HG03159 (cell line): ENCODE data around the gene TLR4.

Source experiments
- ATAC-seq: cut with Tn5 transposase; IDR thresholded peaks from one replicate; pipeline ENCODE4 v1.9.1; 2021; ENCODE audit warnings: mild to moderate bottlenecking, moderate library complexity; ENCODE audit not compliant: unreplicated experiment

The TLR4 gene

GRCh38 chr9:117742131-117742530 is 37.9 kb downstream of the TLR4 start:
- ATAC-seq, result no peak

GRCh38 chr9:117744369-117744768 is 40.2 kb downstream of the TLR4 start:
- ATAC-seq, result no peak

- no peak for ATAC-seq
These were observed 40.7 kb downstream of the TLR4 start for GRCh38 chr9:117744856-117745389.

GRCh38 chr9:117745598-117745997 is 41.4 kb downstream of the TLR4 start:
- no peak for ATAC-seq

- no peak for ATAC-seq
These were observed 42.1 kb downstream of the TLR4 start for GRCh38 chr9:117746263-117746662.

GRCh38 chr9:117747386-117747970 is 43.3 kb downstream of the TLR4 start:
- no peak for ATAC-seq

- no peak for ATAC-seq
These were observed 46.2 kb downstream of the TLR4 start for GRCh38 chr9:117750401-117750800.

- no peak for ATAC-seq
These were observed 48.7 kb downstream of the TLR4 start for GRCh38 chr9:117752894-117753293.

- ATAC-seq, result no peak
These were observed 53.5 kb downstream of the TLR4 start for GRCh38 chr9:117757561-117758190.

- ATAC-seq, result no peak
These were observed 59.1 kb downstream of the TLR4 start for GRCh38 chr9:117763314-117763713.

- ATAC-seq, result no peak
These were observed 64.7 kb downstream of the TLR4 start for GRCh38 chr9:117768750-117769395.

GRCh38 chr9:117771136-117771535 is 66.9 kb downstream of the TLR4 start:
- ATAC-seq, result no peak

GRCh38 chr9:117772960-117773359 is 68.8 kb downstream of the TLR4 start:
- no peak for ATAC-seq
